NK-92 (cell line): ENCODE results near the gene CEP89.
"Not testable (repeated sequence)": the region's sequence is repeated elsewhere in the genome, so short reads cannot be mapped to it uniquely, and the experiment has no call there.

Source experiments
- DNase-seq: peaks from one replicate; lab custom pipeline; 2025; ENCODE audit not compliant: unreplicated experiment; lab: John Stamatoyannopoulos, UW

CEP89 gene

GRCh38 chr19:32848035-32848434, 123.7 kb downstream of the CEP89 start:
- not testable (repeated sequence) for DNase-seq

GRCh38 chr19:32843716-32844245, 128.0 kb downstream of the CEP89 start:
- DNase-seq, result no peak

GRCh38 chr19:32842061-32842460, 129.7 kb downstream of the CEP89 start:
- DNase-seq, result no peak

- DNase-seq, result no peak
Measured at GRCh38 chr19:32837531-32837930, 134.2 kb downstream of the CEP89 start.

- not testable (repeated sequence) for DNase-seq
Measured at GRCh38 chr19:32833388-32833787, 138.4 kb downstream of the CEP89 start.

- not testable (repeated sequence) for DNase-seq
Measured at GRCh38 chr19:32832825-32833224, 138.9 kb downstream of the CEP89 start.

GRCh38 chr19:32832094-32832493, 139.7 kb downstream of the CEP89 start:
- not testable (repeated sequence) for DNase-seq

- no peak for DNase-seq
Measured at GRCh38 chr19:32831611-32832010, 140.1 kb downstream of the CEP89 start.

- no peak for DNase-seq
Measured at GRCh38 chr19:32830231-32831014, 141.3 kb downstream of the CEP89 start.

GRCh38 chr19:32829345-32829896, 142.3 kb downstream of the CEP89 start:
- DNase-seq, result no peak

GRCh38 chr19:32828643-32829344, 143.0 kb downstream of the CEP89 start:
- DNase-seq, result no peak

GRCh38 chr19:32828139-32828538, 143.6 kb downstream of the CEP89 start:
- DNase-seq, result no peak
